Heart right ventricle (tissue), 16 donors: ENCODE data around the gene FOXN3. TPM values are rescaled to one million over a fixed set of nuclear protein-coding genes. Genes with fewer than 3 reads are reported as not detected.

ENCODE experiments used
- ATAC-seq, 8 donors: fragments of 200-7000 bp; cut with Tn5 transposase; one replicate each; pipeline ENCODE4 v1.9.1; 2020; ENCODE audit warnings: mild to moderate bottlenecking in 8 of 8, moderate library complexity in 8 of 8, moderate number of reproducible peaks in 1 of 8
- DNase-seq, 2 donors: peaks; one replicate each; pipeline ENCODE4 v3.0.0-alpha.2; 2020
- H3K27ac ChIP-seq, 10 donors: fragments of 200-600 bp; sonication (generic) in 2 of 10; one replicate each; pipeline versions ENCODE4 v1.5.0 to v1.8.0; 2020 to 2022; ENCODE audit warnings: mild to moderate bottlenecking in 3 of 10
- H3K27me3 ChIP-seq, 7 donors: fragments of 200-600 bp; one replicate each; pipeline ENCODE4 v1.8.0; 2021 to 2022; ENCODE audit warnings: mild to moderate bottlenecking in 2 of 7
- H3K36me3 ChIP-seq, 9 donors: fragments of 200-600 bp; sonication (generic) in 1 of 9; one replicate each; pipeline versions ENCODE4 v1.5.0 to v1.8.0; 2020 to 2022; ENCODE audit warnings: mild to moderate bottlenecking in 2 of 9
- H3K4me1 ChIP-seq, 9 donors: fragments of 200-600 bp; sonication (generic) in 1 of 9; one replicate each; pipeline versions ENCODE4 v1.5.0 to v1.8.0; 2020 to 2022; ENCODE audit warnings: mild to moderate bottlenecking in 4 of 9
- H3K4me3 ChIP-seq, 10 donors: fragments of 200-600 bp; sonication (generic) in 2 of 10; one replicate each; pipeline versions ENCODE4 v1.5.0 to v1.8.0; 2020 to 2022; ENCODE audit warnings: mild to moderate bottlenecking in 7 of 10, moderate library complexity in 2 of 10
- H3K9me3 ChIP-seq, 11 donors: fragments of 200-600 bp in 10 of 11; sonication (generic) in 2 of 11; one replicate each; pipeline versions ENCODE4 v1.5.0 to v1.8.0; 2013 to 2022; ENCODE audit warnings: mild to moderate bottlenecking in 2 of 11, control low read depth in 1 of 11, moderate library complexity in 1 of 11
- CTCF ChIP-seq, 9 donors: fragments of 200-600 bp; sonication (generic) in 2 of 9; IDR thresholded peaks; one replicate each; pipeline versions ENCODE4 v1.5.0 to v1.8.0; 2021 to 2022; ENCODE audit warnings: antibody characterized with exemption in 9 of 9, mild to moderate bottlenecking in 5 of 9, moderate library complexity in 1 of 9
- WGBS, 2 donors: extraction: QIAGEN DNeasy Blood & Tissue Kit; methylation state at CpG; one replicate each; pipeline ENCODE4 v1.1.7; 2013; ENCODE audit warnings: inconsistent platforms in 1 of 2; 5-methylcytosine and 5-hydroxymethylcytosine counted together
- intact Hi-C, 10 donors: fragments of 100-400 bp; cut with DNase I; formaldehyde crosslinking; loops; one replicate each; pipeline versions ENCODE4 v1.11.1 to v1.14.2; 2022
- polyA plus RNA-seq, 2 donors: library from polyadenylated mRNA; stranded (reverse); fragments of 200-250 nt; gene quantifications; one replicate each; pipeline ENCODE4 v1.2.3, GENCODE V29; 2013
- total RNA-seq, 10 donors: library from RNA; stranded (reverse); fragmentation: NEBNext Ultra II Directional in 3 of 10; extraction: Animal tissue kit (Norgen Biotek cat#: 25700) in 3 of 10; gene quantifications; one replicate each; pipeline versions ENCODE4 v1.2.1 to v1.2.4, GENCODE V29; 2021 to 2023
- donor health status: Arrhythmogenic right ventricular cardiomyopathy.
- donor health status: ischemic (EF 13 %, LVEDD 7.1; RV severe dilation, severe dysfunction).
- donor health status: healthy with polysubstance abuse.
- donor health status: DM: no; HTN: yes; CAD: no.
- donor health status: DM: no; HTN: no; CAD: no.
- donor health status: ischemic (EF 25% LVEDD 6.9; RV normal size, moderate dysfunction).
- donor health status: ischemic (EF 25% LVEDD 5.7; RV mildly dilated, moderate dysfunction).
- donor health status: healthy.
- donor health status: DM: yes; HTN: yes; CAD: no.
- donor health status: Ischemic cardiomyopathy.
- donor health status: ischemic (EF 35%, LVEDD 5.7; RV mildly dilated, moderate dysfunction).
- donor health status: nonischemic (EF 11% LVEDD 7.7; RV severe dilation, severe dysfunction).
- donor health status: DM: yes; HTN: yes; CAD: no.
- donor health status: PGD.
- donor health status: ischemic (EF 29% LVEDD 5.4; RV normal size, mild dysfunction).
- donor health status: nonischemic (EF 23%, LVEDD 6.1; RV moderate dilation, normal function).

The FOXN3 gene
- total and polyA plus RNA-seq, 12 donors = 13.0 to 150 (median 107) TPM

DNA sequence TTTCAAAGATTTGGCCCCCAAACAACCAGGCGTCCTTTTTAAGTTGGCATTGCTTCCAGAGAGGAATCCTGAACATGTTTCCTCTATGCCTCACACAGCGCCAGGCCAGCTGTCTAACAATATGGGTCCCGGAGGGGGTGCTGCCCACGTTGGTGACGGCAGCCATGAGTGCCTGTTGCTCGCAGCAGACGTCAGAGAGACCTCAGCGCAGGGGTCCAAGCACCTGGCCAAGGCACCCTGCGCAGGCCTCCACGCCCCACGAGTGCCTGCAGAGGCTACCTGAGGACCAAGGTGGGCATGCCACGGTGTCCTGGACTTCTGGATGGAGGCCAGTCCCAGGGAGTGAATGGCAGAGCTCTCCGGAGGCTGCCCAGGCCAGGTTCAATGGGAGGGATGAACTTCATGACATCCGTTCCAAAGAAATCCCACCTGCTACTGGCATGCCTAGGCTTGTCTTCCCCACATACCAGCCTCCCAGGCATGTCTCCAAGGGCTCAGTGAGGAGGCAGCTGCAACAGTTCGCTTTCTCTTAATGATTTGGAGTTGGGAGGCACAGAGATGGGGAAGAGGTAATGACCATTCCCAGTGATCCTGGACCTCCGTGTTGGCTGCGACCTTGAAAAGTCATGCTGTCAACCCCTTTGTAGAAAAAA, 11.6 kb upstream of the FOXN3 start:
- Histone ChIP-seq H3K27me3 (no peaks in the 10 kb centered on the region), H3K27ac (peak overlapping the region; percentile 6 to 89 (median 66)), H3K36me3 (no peaks in the 10 kb centered on the region), H3K4me1 (peaks cover 12 to 61% (median 44%) of the 10 kb centered on the region in 9 donors), H3K9me3 (peaks cover 0 to 6% (median 0%) of the 10 kb centered on the region in 11 donors), H3K4me3 (peak overlapping the region in 1 of 10 donors; percentile 46)
- intact Hi-C loops = loop anchor here in 4 of 10 donors (5.0 to 10.0 kb wide), 4 partner anchors 44 to 384 kb away; no protein-coding TSS in a partner anchor
- ATAC-seq (peak in 7 of 8 donors; percentile 14 to 64 (median 31)), DNase-seq (no peak)
- TF ChIP-seq CTCF (IDR thresholded peaks at IDR 0.05) = no peak
- 71 to 75% methylated on average over 17 of the region's 17 CpGs for WGBS, 2 donors

GRCh38 chr14:89428173-89428523, 11.1 kb upstream of the FOXN3 start:
- no peak overlapping the region for H3K4me3 ChIP-seq
- intact Hi-C loops = loop anchor here in 4 of 10 donors (5.0 to 10.0 kb wide), 4 partner anchors 44 to 383 kb away; no protein-coding TSS in a partner anchor
- peak in 1 of 8 donors; percentile 3 for ATAC-seq
- H3K9me3 ChIP-seq = peaks cover 0 to 6% (median 0%) of the 10 kb centered on the region in 11 donors
- no peak for TF ChIP-seq CTCF (IDR thresholded peaks at IDR 0.05)
- H3K36me3 ChIP-seq = no peaks in the 10 kb centered on the region
- WGBS, 2 donors = 77 to 78% methylated on average over 2 of the region's 2 CpGs
- peak overlapping the region in 9 of 10 donors; percentile 12 to 79 (median 59) for H3K27ac ChIP-seq
- no peak for DNase-seq
- peaks cover 12 to 66% (median 44%) of the 10 kb centered on the region in 9 donors for H3K4me1 ChIP-seq
- H3K27me3 ChIP-seq = no peaks in the 10 kb centered on the region

DNA sequence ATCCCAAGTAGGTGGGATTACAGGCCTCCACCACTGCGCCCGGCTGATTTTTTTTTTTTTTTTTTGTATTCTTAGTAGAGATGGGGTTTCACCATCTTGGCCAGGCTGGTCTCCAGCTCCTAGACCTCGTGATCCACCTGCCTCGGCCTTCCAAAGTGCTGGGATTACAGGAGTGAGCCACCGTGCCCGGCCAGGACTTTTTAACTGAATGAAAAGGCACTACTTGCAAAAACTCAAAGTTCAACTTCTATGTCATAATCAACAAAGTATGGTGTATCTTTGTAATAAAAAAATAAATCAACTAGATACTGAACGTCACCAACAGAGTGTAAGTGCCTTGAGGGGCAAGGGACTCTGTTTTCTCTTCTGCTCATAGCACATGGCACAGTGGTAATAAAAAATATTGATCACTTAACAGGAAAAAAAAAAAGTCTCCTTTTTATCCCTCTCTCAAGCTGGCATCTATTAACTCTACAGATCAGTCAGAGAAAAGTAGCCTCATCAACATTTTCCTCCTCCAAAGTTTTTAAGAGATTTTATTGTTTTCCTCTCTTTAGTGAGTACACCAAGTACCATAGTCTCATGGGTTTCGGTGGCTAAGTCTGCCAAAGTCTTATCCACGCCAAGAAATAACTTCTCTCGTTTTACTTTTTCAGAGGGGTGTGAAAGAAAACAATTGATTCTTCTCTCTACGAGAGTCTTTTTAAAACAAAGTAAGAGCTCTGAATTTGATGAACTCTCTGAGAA, 10.6 kb upstream of the FOXN3 start:
- 73 to 77% methylated on average over 11 of the region's 11 CpGs for WGBS, 2 donors
- ATAC-seq (peak in 4 of 8 donors; percentile 38 to 68 (median 53)), DNase-seq (no peak)
- H3K36me3 ChIP-seq = no peaks in the 10 kb centered on the region
- no peak overlapping the region for H3K4me3 ChIP-seq
- H3K27me3 ChIP-seq = no peaks in the 10 kb centered on the region
- peaks cover 12 to 71% (median 50%) of the 10 kb centered on the region in 9 donors for H3K4me1 ChIP-seq
- peak overlapping the region in 8 of 10 donors; percentile 16 to 79 (median 62) for H3K27ac ChIP-seq
- H3K9me3 ChIP-seq = peaks cover 0 to 6% (median 0%) of the 10 kb centered on the region in 11 donors
- no peak for TF ChIP-seq CTCF (IDR thresholded peaks at IDR 0.05)
- intact Hi-C loops = loop anchor here in 4 of 10 donors (5.0 to 10.0 kb wide), 4 partner anchors 45 to 383 kb away; no protein-coding TSS in a partner anchor

- DNase-seq = no peak
- no peaks in the 10 kb centered on the region for H3K27me3 ChIP-seq
- H3K36me3 ChIP-seq = no peaks in the 10 kb centered on the region
- no peak overlapping the region for H3K4me3 ChIP-seq
- peaks cover 8 to 65% (median 49%) of the 10 kb centered on the region in 9 donors for H3K4me1 ChIP-seq
- ATAC-seq = peak in 1 of 8 donors; percentile 22
- no peak for TF ChIP-seq CTCF (IDR thresholded peaks at IDR 0.05)
- peak overlapping the region in 1 of 10 donors; percentile 13 for H3K27ac ChIP-seq
- peaks cover 0 to 6% (median 0%) of the 10 kb centered on the region in 11 donors for H3K9me3 ChIP-seq
- WGBS, 2 donors = 84 to 85% methylated on average over 6 of the region's 6 CpGs
- intact Hi-C loops = loop anchor here in 4 of 10 donors (5.0 to 10.0 kb wide), 4 partner anchors 46 to 381 kb away; no protein-coding TSS in a partner anchor
Observed at GRCh38 chr14:89425931-89426330, 8.9 kb upstream of the FOXN3 start.
